ENCODE data around the gene TRNT1. TPM values are rescaled to one million over a fixed set of nuclear protein-coding genes. Genes with fewer than 3 reads are reported as not detected.

Gene TRNT1
- total RNA-seq, 4 donors from 2014 or later, result 22.6 to 52.0 (median 31.7) TPM

- H3K27ac ChIP-seq, result no peak overlapping the region
- H3K27me3 ChIP-seq, result no peaks in the 10 kb centered on the region
- H3K4me3 ChIP-seq, result no peak overlapping the region
- no peaks in the 10 kb centered on the region for H3K4me1 ChIP-seq
- no peaks in the 10 kb centered on the region for H3K9me3 ChIP-seq
- TF ChIP-seq POLR2A (IDR thresholded peaks at IDR 0.05) (no peak), CTCF (IDR thresholded peaks at IDR 0.05) (peak in 4 of 6 experiments; percentile 20 to 44 (median 37))
- DNase-seq, result no peak
- no peaks in the 10 kb centered on the region for H3K36me3 ChIP-seq
These were observed 69.6 kb downstream of the TRNT1 start for GRCh38 chr3:3196148-3196861.

Small RNAs within 50 kb of the gene (small RNA-seq; reads per million reads assigned to genes)
- gene RF00416, result 0 reads per million in 2 donors

Other genes starting within 250 kb of the TRNT1 start
- gene IL5RA, start 16.6 kb upstream of the TRNT1 start, total RNA-seq, result 1 to 10 TPM in 1 of 4 donors, not detected in 3; 2.1 TPM
- gene CRBN, start 52.8 kb downstream of the TRNT1 start, total RNA-seq, result 100 to 1,000 TPM in 2 of 4 donors, 10 to 100 TPM in 2; 70.1 to 314 (median 89.7) TPM

All from Peyer's patch (tissue), 4 donors.